ENCODE results near the gene OR56A1.
"Not testable (repeated sequence)": the region's sequence is repeated elsewhere in the genome, so short reads cannot be mapped to it uniquely, and the experiment has no call there.

The OR56A1 gene, protein sequence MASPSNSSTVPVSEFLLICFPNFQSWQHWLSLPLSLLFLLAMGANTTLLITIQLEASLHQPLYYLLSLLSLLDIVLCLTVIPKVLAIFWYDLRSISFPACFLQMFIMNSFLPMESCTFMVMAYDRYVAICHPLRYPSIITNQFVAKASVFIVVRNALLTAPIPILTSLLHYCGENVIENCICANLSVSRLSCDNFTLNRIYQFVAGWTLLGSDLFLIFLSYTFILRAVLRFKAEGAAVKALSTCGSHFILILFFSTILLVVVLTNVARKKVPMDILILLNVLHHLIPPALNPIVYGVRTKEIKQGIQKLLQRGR

DNA sequence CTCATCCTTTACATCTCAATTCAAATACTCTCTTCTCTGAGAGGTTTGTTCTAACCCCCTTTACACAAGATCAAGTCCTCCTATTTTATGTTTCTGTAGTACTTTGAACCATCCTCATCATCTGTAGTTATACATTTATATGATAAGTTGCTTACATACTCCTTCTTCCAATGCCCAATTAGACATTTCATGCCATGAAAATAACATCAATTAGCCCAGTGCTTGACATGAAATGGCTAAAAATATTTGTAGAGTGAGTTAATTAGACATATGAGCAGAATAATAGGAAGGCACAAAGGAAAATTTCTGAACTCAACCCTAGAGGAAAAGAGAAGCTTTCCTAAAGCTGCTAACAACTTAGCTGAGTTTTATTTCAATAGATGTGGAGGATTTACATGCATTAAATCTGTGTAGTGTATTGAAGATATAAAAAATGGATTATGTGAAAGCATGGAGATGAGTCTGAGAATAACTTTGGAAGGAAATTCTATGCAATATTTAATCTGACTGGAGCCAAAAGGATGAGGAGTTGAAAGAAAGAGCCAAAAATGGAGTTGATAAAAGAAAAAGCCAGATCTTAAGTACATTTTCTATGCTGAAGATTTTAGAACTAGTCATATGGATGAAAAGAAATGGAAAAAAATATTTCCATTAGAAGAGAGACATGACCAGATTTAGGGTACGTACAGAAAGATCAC is at the start of gene OR56A1:
Gene OR56A1, minus strand, starts transcription at position 51 of the 698 bp plus-strand sequence. CDS start 3,066 bp downstream, outside the sequence.
- Histone ChIP-seq H2AFZ (ENCODE audit: low read length) (no peak within 1 kb of the TSS), H3K27me3 (ENCODE audit: insufficient read depth, low read length, poor library complexity, severe bottlenecking) (peaks cover 3% of the 10 kb centered on the region), H3F3A (ENCODE audit: low read depth) (no peaks in the 10 kb centered on the region), H3K36me3 (ENCODE audit: insufficient read depth, low read length) (no peaks in the 10 kb centered on the region), H3K4me2 (ENCODE audit: low read depth, low read length, poor library complexity, severe bottlenecking) (no peak within 1 kb of the TSS), H3K9me3 (ENCODE audit: insufficient read depth, low read depth, low read length) (no peaks in the 10 kb centered on the region), H4K20me1 (ENCODE audit: insufficient read depth, low read length, poor library complexity, severe bottlenecking) (no peaks in the 10 kb centered on the region), H3K79me2 (ENCODE audit: insufficient read depth, low read length) (no peaks in the 10 kb centered on the region), H3K9me2 (replicated peaks; ENCODE audit: low read depth, low read length) (no peaks in the 10 kb centered on the region), H3K4me3 (ENCODE audit: low read length, poor library complexity, severe bottlenecking) (no peak within 1 kb of the TSS), H3K9ac (ENCODE audit: low read depth, low read length, poor library complexity, severe bottlenecking) (no peak within 1 kb of the TSS), H3K4me1 (ENCODE audit: insufficient read depth, low read length, poor library complexity, severe bottlenecking) (no peaks in the 10 kb centered on the region)
- no peak for TF ChIP-seq EZH2phosphoT487 (IDR thresholded peaks at IDR 0.05; ENCODE audit: borderline replicate concordance)
- TF ChIP-seq, protein P1, sequence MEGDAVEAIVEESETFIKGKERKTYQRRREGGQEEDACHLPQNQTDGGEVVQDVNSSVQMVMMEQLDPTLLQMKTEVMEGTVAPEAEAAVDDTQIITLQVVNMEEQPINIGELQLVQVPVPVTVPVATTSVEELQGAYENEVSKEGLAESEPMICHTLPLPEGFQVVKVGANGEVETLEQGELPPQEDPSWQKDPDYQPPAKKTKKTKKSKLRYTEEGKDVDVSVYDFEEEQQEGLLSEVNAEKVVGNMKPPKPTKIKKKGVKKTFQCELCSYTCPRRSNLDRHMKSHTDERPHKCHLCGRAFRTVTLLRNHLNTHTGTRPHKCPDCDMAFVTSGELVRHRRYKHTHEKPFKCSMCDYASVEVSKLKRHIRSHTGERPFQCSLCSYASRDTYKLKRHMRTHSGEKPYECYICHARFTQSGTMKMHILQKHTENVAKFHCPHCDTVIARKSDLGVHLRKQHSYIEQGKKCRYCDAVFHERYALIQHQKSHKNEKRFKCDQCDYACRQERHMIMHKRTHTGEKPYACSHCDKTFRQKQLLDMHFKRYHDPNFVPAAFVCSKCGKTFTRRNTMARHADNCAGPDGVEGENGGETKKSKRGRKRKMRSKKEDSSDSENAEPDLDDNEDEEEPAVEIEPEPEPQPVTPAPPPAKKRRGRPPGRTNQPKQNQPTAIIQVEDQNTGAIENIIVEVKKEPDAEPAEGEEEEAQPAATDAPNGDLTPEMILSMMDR (conservative IDR thresholded peaks at IDR 0.05; ENCODE audit: low read length) = no peak

DNA sequence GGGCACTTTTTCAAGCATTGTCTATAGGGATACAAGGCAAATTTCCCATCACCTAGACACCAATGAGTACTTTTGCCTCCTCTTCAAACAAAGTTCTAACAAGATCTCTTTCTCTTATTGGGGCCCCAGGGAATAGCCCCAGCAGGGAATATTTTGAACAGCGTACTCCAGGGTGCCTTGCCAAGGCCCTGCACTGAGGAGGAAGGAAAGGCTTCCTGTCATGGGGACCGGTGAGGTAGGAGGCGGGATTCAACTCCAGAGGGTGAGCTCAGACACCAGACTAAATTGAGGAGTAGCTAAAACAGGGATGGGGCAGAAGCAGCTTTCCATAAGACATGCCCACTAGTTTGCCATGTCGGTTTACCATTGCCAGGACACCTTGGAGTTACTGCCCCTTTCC is 48.9 kb upstream of the OR56A1 start:
- no peak overlapping the region for H3K9ac ChIP-seq (ENCODE audit: low read depth, low read length, poor library complexity, severe bottlenecking)

DNA sequence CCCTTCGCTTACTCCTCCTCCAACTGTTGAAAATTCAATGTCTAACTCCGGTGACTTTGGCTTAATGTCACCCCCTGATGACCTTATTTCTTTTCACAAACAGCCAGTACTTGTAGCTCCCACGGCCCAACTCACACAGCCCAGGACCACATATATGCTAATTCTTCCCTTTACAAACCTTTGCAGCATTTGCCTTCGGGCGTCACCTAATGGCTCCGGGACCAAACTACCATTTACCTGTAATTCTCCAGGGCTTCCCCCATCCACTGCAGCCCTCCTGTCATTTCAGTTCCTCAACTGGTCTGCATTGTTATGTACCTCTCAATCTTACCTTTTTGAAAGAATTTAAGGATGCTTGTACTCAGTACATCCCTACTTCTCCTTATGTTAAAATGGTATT is 47.2 kb upstream of the OR56A1 start:
- H3K9me3 ChIP-seq (ENCODE audit: insufficient read depth, low read depth, low read length) = no peaks in the 10 kb centered on the region
- no peak overlapping the region for H2AFZ ChIP-seq (ENCODE audit: low read length)
- TF ChIP-seq EZH2phosphoT487 (IDR thresholded peaks at IDR 0.05; ENCODE audit: borderline replicate concordance) = no peak
- TF ChIP-seq, protein P1 (conservative IDR thresholded peaks at IDR 0.05; ENCODE audit: low read length) = no peak
- H3K36me3 ChIP-seq (ENCODE audit: insufficient read depth, low read length) = no peaks in the 10 kb centered on the region
- H3K4me1 ChIP-seq (ENCODE audit: insufficient read depth, low read length, poor library complexity, severe bottlenecking) = no peaks in the 10 kb centered on the region
- H3K4me3 ChIP-seq (ENCODE audit: low read length, poor library complexity, severe bottlenecking) = no peak overlapping the region
- no peak overlapping the region for H3K4me2 ChIP-seq (ENCODE audit: low read depth, low read length, poor library complexity, severe bottlenecking)
- H3K9me2 ChIP-seq (replicated peaks; ENCODE audit: low read depth, low read length) = no peaks in the 10 kb centered on the region
- no peaks in the 10 kb centered on the region for H3K79me2 ChIP-seq (ENCODE audit: insufficient read depth, low read length)
- no peaks in the 10 kb centered on the region for H4K20me1 ChIP-seq (ENCODE audit: insufficient read depth, low read length, poor library complexity, severe bottlenecking)
- H3K27me3 ChIP-seq (ENCODE audit: insufficient read depth, low read length, poor library complexity, severe bottlenecking) = no peaks in the 10 kb centered on the region
- H3F3A ChIP-seq (ENCODE audit: low read depth) = no peaks in the 10 kb centered on the region
- no peak overlapping the region for H3K9ac ChIP-seq (ENCODE audit: low read depth, low read length, poor library complexity, severe bottlenecking)

More for the DNA sequence above, 48.9 kb upstream of the OR56A1 start:
- Histone ChIP-seq H3K4me2 (ENCODE audit: low read depth, low read length, poor library complexity, severe bottlenecking) (no peak overlapping the region), H3F3A (ENCODE audit: low read depth) (no peaks in the 10 kb centered on the region), H3K27me3 (ENCODE audit: insufficient read depth, low read length, poor library complexity, severe bottlenecking) (no peaks in the 10 kb centered on the region), H3K4me3 (ENCODE audit: low read length, poor library complexity, severe bottlenecking) (no peak overlapping the region), H3K9me3 (ENCODE audit: insufficient read depth, low read depth, low read length) (no peaks in the 10 kb centered on the region), H4K20me1 (ENCODE audit: insufficient read depth, low read length, poor library complexity, severe bottlenecking) (no peaks in the 10 kb centered on the region), H3K9me2 (replicated peaks; ENCODE audit: low read depth, low read length) (no peaks in the 10 kb centered on the region), H2AFZ (ENCODE audit: low read length) (no peak overlapping the region), H3K36me3 (ENCODE audit: insufficient read depth, low read length) (no peaks in the 10 kb centered on the region), H3K4me1 (ENCODE audit: insufficient read depth, low read length, poor library complexity, severe bottlenecking) (no peaks in the 10 kb centered on the region), H3K79me2 (ENCODE audit: insufficient read depth, low read length) (no peaks in the 10 kb centered on the region)
- TF ChIP-seq EZH2phosphoT487 (IDR thresholded peaks at IDR 0.05; ENCODE audit: borderline replicate concordance) = no peak
- TF ChIP-seq, protein P1 (conservative IDR thresholded peaks at IDR 0.05; ENCODE audit: low read length) = no peak

DNA sequence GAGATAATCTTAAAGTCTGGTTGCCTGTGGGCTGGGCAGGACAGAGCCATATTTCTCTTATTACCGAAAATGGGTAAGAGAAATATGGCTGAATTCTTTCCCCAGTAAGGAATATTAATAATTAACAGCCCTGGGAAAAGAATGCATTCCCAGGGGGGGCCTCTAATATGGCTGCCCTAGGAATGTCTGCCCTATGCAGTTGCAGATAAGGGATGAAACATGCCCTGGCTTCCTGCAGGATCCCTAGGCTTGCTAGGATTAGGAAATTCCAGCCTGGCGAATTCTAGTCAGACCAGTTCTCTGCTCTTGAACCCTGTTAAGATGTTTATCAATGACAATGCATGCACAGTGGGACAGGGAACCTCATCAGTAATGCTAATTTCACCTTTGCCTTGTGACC is 45.9 kb upstream of the OR56A1 start:
- not testable (repeated sequence) for H3K9ac ChIP-seq (ENCODE audit: low read depth, low read length, poor library complexity, severe bottlenecking); H4K20me1 ChIP-seq (ENCODE audit: insufficient read depth, low read length, poor library complexity, severe bottlenecking); H3K36me3 ChIP-seq (ENCODE audit: insufficient read depth, low read length); H3K79me2 ChIP-seq (ENCODE audit: insufficient read depth, low read length); H3K27me3 ChIP-seq (ENCODE audit: insufficient read depth, low read length, poor library complexity, severe bottlenecking); H3F3A ChIP-seq (ENCODE audit: low read depth); H3K9me2 ChIP-seq (replicated peaks; ENCODE audit: low read depth, low read length); H3K4me1 ChIP-seq (ENCODE audit: insufficient read depth, low read length, poor library complexity, severe bottlenecking); H3K4me3 ChIP-seq (ENCODE audit: low read length, poor library complexity, severe bottlenecking); H2AFZ ChIP-seq (ENCODE audit: low read length); H3K9me3 ChIP-seq (ENCODE audit: insufficient read depth, low read depth, low read length); H3K4me2 ChIP-seq (ENCODE audit: low read depth, low read length, poor library complexity, severe bottlenecking)
